K562 (cell line): ENCODE results near the gene RXRB. TPM values are rescaled to one million over a fixed set of nuclear protein-coding genes. Genes with fewer than 3 reads are reported as not detected.

Experiments
- CBX1 ChIP-seq: sonication (generic); IDR thresholded peaks from 2 replicates; pipeline ENCODE4 v1.6.1; 2016; ENCODE audit warnings: antibody characterized with exemption, low read depth, mild to moderate bottlenecking
- CEBPB ChIP-seq: fragments of 450-650 bp; IDR thresholded peaks from 2 replicates; pipeline ENCODE4 v1.6.1; 2016; ENCODE audit warnings: missing genetic modification characterization, missing compliant biosample characterization
- FIP1L1 ChIP-seq: fragments of 200-400 bp; formaldehyde crosslinking; IDR thresholded peaks from 2 replicates; pipeline ENCODE4 v1.6.1; 2018; ENCODE audit warnings: mild to moderate bottlenecking, low read depth, low read length; ENCODE audit not compliant: poor library complexity, severe bottlenecking
- HDGF ChIP-seq: fragments of 450-650 bp; IDR thresholded peaks from 2 replicates; pipeline ENCODE4 v1.6.1; 2016
- HEY1 ChIP-seq: fragments of 250-450 bp; sonication (Bioruptor Pico); IDR thresholded peaks from 2 replicates; pipeline ENCODE4 v1.5.0; 2020; ENCODE audit warnings: mild to moderate bottlenecking, moderate library complexity, borderline replicate concordance
- HNRNPUL1 ChIP-seq: fragments of 200-400 bp; formaldehyde crosslinking; IDR thresholded peaks from 2 replicates; pipeline ENCODE4 v1.6.1; 2017; ENCODE audit warnings: low read length
- KAT7 ChIP-seq: sonication (generic); formaldehyde crosslinking; IDR thresholded peaks from 2 replicates; pipeline ENCODE4 v1.8.0; 2022; ENCODE audit warnings: missing genetic modification reagents, mild to moderate bottlenecking, borderline replicate concordance
- polyA plus RNA-seq, 8 experiments: library from polyadenylated mRNA; depleted of rRNA in 4 of 8; stranded (reverse) in 5 of 8; unstranded in 3 of 8; fragments of >200 nt; fragmentation: Nextera tagmentation in 2 of 8; fragmentation: Illumina TruSeq in 1 of 8; extraction: Ambion mirVana in 2 of 8; extraction: Trizol in 1 of 8; gene quantifications; 2 replicates each; pipeline versions ENCODE4 v1.2.1 to v1.2.3, GENCODE V29; 2011 to 2014; ENCODE audit warnings: inconsistent platforms in 1 of 8, missing spikeins in 1 of 8
- total RNA-seq, 7 experiments: library from RNA; depleted of rRNA in 6 of 7; stranded (reverse); fragments of >200 nt in 6 of 7; fragmentation: Illumina TruSeq in 2 of 7; extraction: Trizol in 2 of 7; gene quantifications; 2 replicates each; pipeline versions ENCODE4 v1.2.1 to v1.2.3, GENCODE V29; 2011 to 2021; ENCODE audit warnings: low replicate concordance in 1 of 7
- TF ChIP-seq, protein P1 (sequence below): fragments of 450-650 bp; IDR thresholded peaks from 2 replicates; pipeline ENCODE4 v1.6.1; 2018; ENCODE audit not compliant: partially characterized antibody
- TF ChIP-seq, protein P2 (sequence below): fragments of 250-450 bp; sonication (Bioruptor Pico); IDR thresholded peaks from 2 replicates; pipeline ENCODE4 v1.5.0; 2022; ENCODE audit warnings: mild to moderate bottlenecking
- TF ChIP-seq, protein P3 (sequence below): fragments of 450-650 bp; IDR thresholded peaks from 2 replicates; pipeline ENCODE4 v1.6.1; 2014; ENCODE audit warnings: low read depth, mild to moderate bottlenecking, moderate library complexity, borderline replicate concordance
- TF ChIP-seq, protein P4 (sequence below): fragments of 250-450 bp; sonication (Bioruptor Pico); IDR thresholded peaks from 2 replicates; pipeline ENCODE4 v1.8.0; 2022; ENCODE audit warnings: moderate library complexity, mild to moderate bottlenecking, inconsistent platforms

Gene RXRB
- total and polyA plus RNA-seq, 9 of the 15 experiments (the other 6 are each of a cell fraction or from before 2014, with no cell fraction given), result 0.76 to 35.5 (median 18.4) TPM

DNA sequence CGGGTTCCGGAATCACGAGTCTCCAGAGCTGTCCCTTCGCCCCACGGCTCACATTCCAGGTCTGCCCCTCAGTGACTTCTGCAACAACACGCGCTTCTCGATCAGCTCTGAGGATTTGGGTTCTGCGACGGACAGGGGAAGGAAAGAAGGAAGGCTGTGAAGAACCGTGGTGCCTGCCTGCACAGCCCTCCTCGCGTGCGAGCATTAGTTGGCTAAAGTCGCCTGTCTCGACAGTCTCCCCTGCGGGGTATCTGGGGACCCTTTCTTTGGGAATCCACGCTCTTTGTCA is 48.1 kb upstream of the RXRB start (continued):
- TF ChIP-seq, protein P1, sequence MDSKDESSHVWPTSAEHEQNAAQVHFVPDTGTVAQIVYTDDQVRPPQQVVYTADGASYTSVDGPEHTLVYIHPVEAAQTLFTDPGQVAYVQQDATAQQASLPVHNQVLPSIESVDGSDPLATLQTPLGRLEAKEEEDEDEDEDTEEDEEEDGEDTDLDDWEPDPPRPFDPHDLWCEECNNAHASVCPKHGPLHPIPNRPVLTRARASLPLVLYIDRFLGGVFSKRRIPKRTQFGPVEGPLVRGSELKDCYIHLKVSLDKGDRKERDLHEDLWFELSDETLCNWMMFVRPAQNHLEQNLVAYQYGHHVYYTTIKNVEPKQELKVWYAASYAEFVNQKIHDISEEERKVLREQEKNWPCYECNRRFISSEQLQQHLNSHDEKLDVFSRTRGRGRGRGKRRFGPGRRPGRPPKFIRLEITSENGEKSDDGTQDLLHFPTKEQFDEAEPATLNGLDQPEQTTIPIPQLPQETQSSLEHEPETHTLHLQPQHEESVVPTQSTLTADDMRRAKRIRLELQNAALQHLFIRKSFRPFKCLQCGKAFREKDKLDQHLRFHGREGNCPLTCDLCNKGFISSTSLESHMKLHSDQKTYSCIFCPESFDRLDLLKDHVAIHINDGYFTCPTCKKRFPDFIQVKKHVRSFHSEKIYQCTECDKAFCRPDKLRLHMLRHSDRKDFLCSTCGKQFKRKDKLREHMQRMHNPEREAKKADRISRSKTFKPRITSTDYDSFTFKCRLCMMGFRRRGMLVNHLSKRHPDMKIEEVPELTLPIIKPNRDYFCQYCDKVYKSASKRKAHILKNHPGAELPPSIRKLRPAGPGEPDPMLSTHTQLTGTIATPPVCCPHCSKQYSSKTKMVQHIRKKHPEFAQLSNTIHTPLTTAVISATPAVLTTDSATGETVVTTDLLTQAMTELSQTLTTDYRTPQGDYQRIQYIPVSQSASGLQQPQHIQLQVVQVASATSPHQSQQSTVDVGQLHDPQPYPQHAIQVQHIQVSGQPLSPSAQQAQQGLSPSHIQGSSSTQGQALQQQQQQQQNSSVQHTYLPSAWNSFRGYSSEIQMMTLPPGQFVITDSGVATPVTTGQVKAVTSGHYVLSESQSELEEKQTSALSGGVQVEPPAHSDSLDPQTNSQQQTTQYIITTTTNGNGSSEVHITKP, result no peak
- TF ChIP-seq FIP1L1 (peak; percentile 9), HNRNPUL1 (no peak), CBX1 (no peak), KAT7 (CRISPR knock-in tag) (peak; percentile 74; the same call in 1 of the 2 replicates), HDGF (peak; percentile 16; the same call in 1 of the 2 replicates), CEBPB (tag) (no peak), HEY1 (CRISPR knock-in tag) (no peak)
- TF ChIP-seq, protein P2, sequence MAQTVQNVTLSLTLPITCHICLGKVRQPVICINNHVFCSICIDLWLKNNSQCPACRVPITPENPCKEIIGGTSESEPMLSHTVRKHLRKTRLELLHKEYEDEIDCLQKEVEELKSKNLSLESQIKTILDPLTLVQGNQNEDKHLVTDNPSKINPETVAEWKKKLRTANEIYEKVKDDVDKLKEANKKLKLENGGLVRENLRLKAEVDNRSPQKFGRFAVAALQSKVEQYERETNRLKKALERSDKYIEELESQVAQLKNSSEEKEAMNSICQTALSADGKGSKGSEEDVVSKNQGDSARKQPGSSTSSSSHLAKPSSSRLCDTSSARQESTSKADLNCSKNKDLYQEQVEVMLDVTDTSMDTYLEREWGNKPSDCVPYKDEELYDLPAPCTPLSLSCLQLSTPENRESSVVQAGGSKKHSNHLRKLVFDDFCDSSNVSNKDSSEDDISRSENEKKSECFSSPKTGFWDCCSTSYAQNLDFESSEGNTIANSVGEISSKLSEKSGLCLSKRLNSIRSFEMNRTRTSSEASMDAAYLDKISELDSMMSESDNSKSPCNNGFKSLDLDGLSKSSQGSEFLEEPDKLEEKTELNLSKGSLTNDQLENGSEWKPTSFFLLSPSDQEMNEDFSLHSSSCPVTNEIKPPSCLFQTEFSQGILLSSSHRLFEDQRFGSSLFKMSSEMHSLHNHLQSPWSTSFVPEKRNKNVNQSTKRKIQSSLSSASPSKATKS (CRISPR knock-in tag), result no peak
- TF ChIP-seq, protein P3, sequence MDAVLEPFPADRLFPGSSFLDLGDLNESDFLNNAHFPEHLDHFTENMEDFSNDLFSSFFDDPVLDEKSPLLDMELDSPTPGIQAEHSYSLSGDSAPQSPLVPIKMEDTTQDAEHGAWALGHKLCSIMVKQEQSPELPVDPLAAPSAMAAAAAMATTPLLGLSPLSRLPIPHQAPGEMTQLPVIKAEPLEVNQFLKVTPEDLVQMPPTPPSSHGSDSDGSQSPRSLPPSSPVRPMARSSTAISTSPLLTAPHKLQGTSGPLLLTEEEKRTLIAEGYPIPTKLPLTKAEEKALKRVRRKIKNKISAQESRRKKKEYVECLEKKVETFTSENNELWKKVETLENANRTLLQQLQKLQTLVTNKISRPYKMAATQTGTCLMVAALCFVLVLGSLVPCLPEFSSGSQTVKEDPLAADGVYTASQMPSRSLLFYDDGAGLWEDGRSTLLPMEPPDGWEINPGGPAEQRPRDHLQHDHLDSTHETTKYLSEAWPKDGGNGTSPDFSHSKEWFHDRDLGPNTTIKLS, result no peak; the same call in 1 of the 2 replicates
- TF ChIP-seq, protein P4, sequence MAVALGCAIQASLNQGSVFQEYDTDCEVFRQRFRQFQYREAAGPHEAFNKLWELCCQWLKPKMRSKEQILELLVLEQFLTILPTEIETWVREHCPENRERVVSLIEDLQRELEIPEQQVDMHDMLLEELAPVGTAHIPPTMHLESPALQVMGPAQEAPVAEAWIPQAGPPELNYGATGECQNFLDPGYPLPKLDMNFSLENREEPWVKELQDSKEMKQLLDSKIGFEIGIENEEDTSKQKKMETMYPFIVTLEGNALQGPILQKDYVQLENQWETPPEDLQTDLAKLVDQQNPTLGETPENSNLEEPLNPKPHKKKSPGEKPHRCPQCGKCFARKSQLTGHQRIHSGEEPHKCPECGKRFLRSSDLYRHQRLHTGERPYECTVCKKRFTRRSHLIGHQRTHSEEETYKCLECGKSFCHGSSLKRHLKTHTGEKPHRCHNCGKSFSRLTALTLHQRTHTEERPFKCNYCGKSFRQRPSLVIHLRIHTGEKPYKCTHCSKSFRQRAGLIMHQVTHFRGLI (CRISPR knock-in tag), result no peak
